Endothelial cell (in vitro differentiated cells): ENCODE data around the gene SCT. TPM values are rescaled to one million over a fixed set of nuclear protein-coding genes. Genes with fewer than 3 reads are reported as not detected.

Experiments used
- DNase-seq: peaks from one replicate; pipeline ENCODE4 v3.0.0; 2021; ENCODE audit warnings: low spot score
- H3K27ac Mint-ChIP-seq: one replicate; pipeline ENCODE4 v1.8.0; 2021; ENCODE audit warnings: mixed read lengths, inconsistent platforms; ENCODE audit not compliant: unreplicated experiment
- H3K27me3 Mint-ChIP-seq: one replicate; pipeline ENCODE4 v1.8.0; 2021; ENCODE audit warnings: mild to moderate bottlenecking, moderate library complexity, mixed read lengths, inconsistent platforms; ENCODE audit not compliant: unreplicated experiment
- H3K36me3 Mint-ChIP-seq: one replicate; pipeline ENCODE4 v1.8.0; 2021; ENCODE audit warnings: mild to moderate bottlenecking, low read depth, mixed read lengths, inconsistent platforms; ENCODE audit not compliant: unreplicated experiment
- H3K4me1 Mint-ChIP-seq: one replicate; pipeline ENCODE4 v1.8.0; 2021; ENCODE audit warnings: mild to moderate bottlenecking, mixed read lengths, inconsistent platforms; ENCODE audit not compliant: unreplicated experiment
- H3K4me3 Mint-ChIP-seq: one replicate; pipeline ENCODE4 v1.8.0; 2021; ENCODE audit warnings: mild to moderate bottlenecking, mixed read lengths, inconsistent platforms; ENCODE audit not compliant: unreplicated experiment
- H3K9me3 Mint-ChIP-seq: one replicate; pipeline ENCODE4 v1.8.0; 2021; ENCODE audit warnings: mixed read lengths, inconsistent platforms; ENCODE audit not compliant: unreplicated experiment
- total RNA-seq: library from RNA; stranded (reverse); fragmentation: NEBNext Ultra II Directional; extraction: Animal tissue kit (Norgen Biotek cat#: 25700); gene quantifications from one replicate; pipeline ENCODE4 v1.2.1, GENCODE V29; 2021; ENCODE audit not compliant: unreplicated experiment
- TF ChIP-seq, protein P1 (sequence below): fragments of 200-600 bp; sonication (generic); IDR thresholded peaks from one replicate; pipeline ENCODE4 v1.5.0; 2021; ENCODE audit warnings: antibody characterized with exemption; ENCODE audit not compliant: unreplicated experiment

The SCT gene
- total RNA-seq, 1 donor from 2014 or later = 1.8 TPM

DNA sequence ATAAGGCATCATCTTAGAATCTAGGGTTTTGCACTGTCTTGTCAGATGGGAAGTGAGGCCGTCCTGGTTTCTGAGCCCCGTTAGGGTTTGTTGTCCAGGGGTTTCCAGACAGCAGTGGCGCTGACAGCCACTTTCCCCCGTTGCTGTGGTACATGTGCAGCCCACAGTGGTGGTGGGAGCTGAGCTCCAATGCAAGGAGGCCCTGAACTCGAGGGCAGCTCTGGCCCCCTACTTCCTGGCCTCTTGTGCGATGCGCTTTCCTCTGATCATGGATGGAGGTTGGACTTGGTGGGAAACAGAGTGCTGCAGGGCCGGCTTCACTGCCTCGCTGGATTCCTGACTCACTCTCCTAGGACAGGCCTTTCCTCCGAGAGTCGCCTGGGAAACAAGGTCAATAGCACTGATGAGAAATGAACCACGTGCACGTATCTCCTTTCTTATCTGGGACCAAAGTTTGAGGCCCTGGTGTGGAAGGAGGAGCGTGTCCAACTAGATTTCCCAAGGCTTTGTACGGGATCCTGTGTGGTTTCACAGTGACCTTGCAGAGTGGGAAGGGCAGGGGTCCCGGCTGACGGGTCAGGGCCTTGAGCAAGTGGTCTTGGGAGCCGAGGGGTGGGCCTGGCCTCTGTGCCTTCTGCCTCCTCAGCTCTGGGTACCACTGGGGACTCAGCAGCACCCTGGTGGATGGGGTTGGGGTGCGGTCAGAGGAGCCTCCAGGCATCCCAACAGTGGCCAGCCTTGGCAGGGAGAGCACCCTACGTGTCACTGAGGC lies 47.0 kb downstream of the SCT start:
- no peaks in the 10 kb centered on the region for H3K9me3 Mint-ChIP-seq
- no peak overlapping the region for H3K4me3 Mint-ChIP-seq
- H3K27ac Mint-ChIP-seq = no peak overlapping the region
- TF ChIP-seq, protein P1, sequence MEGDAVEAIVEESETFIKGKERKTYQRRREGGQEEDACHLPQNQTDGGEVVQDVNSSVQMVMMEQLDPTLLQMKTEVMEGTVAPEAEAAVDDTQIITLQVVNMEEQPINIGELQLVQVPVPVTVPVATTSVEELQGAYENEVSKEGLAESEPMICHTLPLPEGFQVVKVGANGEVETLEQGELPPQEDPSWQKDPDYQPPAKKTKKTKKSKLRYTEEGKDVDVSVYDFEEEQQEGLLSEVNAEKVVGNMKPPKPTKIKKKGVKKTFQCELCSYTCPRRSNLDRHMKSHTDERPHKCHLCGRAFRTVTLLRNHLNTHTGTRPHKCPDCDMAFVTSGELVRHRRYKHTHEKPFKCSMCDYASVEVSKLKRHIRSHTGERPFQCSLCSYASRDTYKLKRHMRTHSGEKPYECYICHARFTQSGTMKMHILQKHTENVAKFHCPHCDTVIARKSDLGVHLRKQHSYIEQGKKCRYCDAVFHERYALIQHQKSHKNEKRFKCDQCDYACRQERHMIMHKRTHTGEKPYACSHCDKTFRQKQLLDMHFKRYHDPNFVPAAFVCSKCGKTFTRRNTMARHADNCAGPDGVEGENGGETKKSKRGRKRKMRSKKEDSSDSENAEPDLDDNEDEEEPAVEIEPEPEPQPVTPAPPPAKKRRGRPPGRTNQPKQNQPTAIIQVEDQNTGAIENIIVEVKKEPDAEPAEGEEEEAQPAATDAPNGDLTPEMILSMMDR = no peak
- peaks cover 18% of the 10 kb centered on the region for H3K4me1 Mint-ChIP-seq
- DNase-seq = no peak
- peaks cover 5% of the 10 kb centered on the region for H3K27me3 Mint-ChIP-seq
- H3K36me3 Mint-ChIP-seq = peaks cover 4% of the 10 kb centered on the region

DNA sequence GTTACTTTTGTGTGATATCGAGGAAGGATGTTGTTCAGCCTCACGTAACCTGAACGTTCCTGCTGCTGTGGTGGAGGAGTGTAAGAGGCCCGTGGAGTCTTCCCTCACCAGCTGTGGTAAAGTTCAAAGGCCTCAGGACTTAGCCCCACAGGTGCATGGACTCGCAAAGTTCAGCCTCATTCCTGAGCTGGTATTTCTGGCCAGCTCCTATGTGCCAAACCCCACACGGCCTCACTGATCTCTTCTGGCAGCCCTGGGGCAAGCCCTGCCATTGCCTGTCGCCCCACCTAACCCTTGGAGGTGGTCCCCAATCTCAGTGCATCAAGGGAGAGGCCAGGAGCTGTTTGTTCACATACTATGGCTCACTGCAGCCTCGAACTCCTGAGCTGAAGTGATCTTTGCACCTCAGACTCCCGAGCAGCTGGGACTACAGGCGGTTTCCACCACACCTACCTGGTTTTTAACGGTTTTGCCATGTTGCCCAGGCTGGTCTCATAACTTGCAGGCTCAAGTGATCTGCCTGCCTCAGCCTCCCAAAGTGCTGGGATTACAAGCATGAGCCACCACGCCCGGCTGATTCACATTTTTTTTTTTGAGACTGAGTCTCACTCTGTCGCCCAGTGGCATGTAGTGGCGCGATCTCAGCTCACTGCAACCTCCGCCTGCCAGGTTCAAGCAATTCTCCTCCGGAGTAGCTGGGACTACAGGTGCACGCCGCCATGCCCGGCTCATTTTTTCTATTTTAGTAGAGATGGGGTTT lies 48.5 kb downstream of the SCT start:
- Mint-ChIP-seq H3K4me3 (no peak overlapping the region), H3K9me3 (no peaks in the 10 kb centered on the region), H3K4me1 (peaks cover 21% of the 10 kb centered on the region), H3K27me3 (peaks cover 12% of the 10 kb centered on the region), H3K27ac (peak overlapping the region; percentile 42), H3K36me3 (peaks cover 7% of the 10 kb centered on the region)
- TF ChIP-seq, protein P1 = no peak
- no peak for DNase-seq

GRCh38 chr11:577611-577894 lies 49.4 kb downstream of the SCT start:
- H3K4me1 Mint-ChIP-seq = peaks cover 21% of the 10 kb centered on the region
- H3K27me3 Mint-ChIP-seq = peaks cover 13% of the 10 kb centered on the region
- DNase-seq = no peak
- TF ChIP-seq, protein P1 = no peak
- H3K9me3 Mint-ChIP-seq = no peaks in the 10 kb centered on the region
- peak overlapping the region; percentile 97 for H3K4me3 Mint-ChIP-seq
- H3K27ac Mint-ChIP-seq = peak overlapping the region; percentile 88
- H3K36me3 Mint-ChIP-seq = peaks cover 7% of the 10 kb centered on the region

DNA sequence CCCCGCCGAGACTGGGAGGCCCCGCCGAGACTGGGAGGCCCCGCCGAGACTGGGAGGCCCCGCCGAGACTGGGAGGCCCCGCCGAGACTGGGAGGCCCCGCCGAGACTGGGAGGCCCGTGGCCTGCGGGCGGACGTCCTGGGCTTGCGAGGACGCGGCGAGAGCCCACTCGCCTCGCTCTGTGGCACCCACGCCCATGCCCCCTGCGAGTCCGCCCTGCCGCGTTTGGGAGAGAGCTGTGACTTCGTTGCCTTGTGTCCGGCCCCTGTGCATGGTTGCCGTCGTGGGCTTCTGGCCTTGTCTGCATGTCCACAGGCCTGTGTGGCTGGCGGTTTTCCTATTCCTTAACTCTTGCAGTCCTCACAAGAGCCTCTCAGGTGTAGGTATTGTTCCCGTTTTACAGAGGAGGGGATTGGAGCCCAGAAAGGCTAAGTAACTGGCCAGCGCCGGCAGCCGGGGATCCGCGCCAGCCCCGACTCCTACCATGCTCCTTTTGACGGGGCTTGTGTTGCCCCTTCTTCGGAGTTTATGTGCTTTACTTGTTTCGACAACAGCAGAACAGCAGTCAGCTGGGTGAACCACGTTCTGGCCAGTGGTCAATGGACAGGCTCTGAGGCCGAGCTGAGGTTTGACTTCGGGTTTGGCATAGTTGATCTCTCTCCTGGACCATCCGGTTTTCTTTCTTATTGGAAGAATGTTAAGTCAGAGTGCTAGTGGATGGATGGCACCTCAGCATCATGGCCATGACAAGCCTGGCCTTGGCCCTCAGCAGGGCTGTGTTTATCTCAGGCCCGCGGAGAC lies 50.0 kb downstream of the SCT start:
- Mint-ChIP-seq H3K36me3 (peaks cover 7% of the 10 kb centered on the region), H3K4me3 (peak overlapping the region; percentile 97), H3K27me3 (peaks cover 15% of the 10 kb centered on the region), H3K4me1 (peaks cover 21% of the 10 kb centered on the region), H3K27ac (peak overlapping the region; percentile 88), H3K9me3 (no peaks in the 10 kb centered on the region)
- no peak for DNase-seq
- TF ChIP-seq, protein P1 = no peak

Other genes starting within 250 kb of the SCT start
- gene PKP3, start 233.0 kb downstream of the SCT start, total RNA-seq = 0.49 TPM
- 18.7 TPM for gene SIGIRR, start 212.2 kb downstream of the SCT start, total RNA-seq
- gene ANO9, start 185.2 kb downstream of the SCT start, total RNA-seq = 0.41 TPM
- 46.4 TPM for gene PTDSS2, start 176.9 kb downstream of the SCT start, total RNA-seq
- 61.1 TPM for gene RNH1, start 119.9 kb downstream of the SCT start, total RNA-seq
- 92.4 TPM for gene HRAS, start 91.6 kb downstream of the SCT start, total RNA-seq
- gene LRRC56, start 89.7 kb downstream of the SCT start, total RNA-seq = 2.6 TPM
- 4.2 TPM for gene LMNTD2, start 66.4 kb downstream of the SCT start, total RNA-seq
- gene RASSF7, start 66.2 kb downstream of the SCT start, total RNA-seq = 8.9 TPM
- gene PHRF1, start 50.7 kb downstream of the SCT start, total RNA-seq = 29.5 TPM
- gene IRF7, start 11.2 kb downstream of the SCT start, total RNA-seq = 11.6 TPM
- gene CDHR5, start 2.2 kb downstream of the SCT start, total RNA-seq = not detected
- 0.33 TPM for gene DRD4, start 10.1 kb upstream of the SCT start, total RNA-seq
- 118 TPM for gene DEAF1, start 68.0 kb upstream of the SCT start, total RNA-seq
- 22.9 TPM for gene TMEM80, start 68.6 kb upstream of the SCT start, total RNA-seq
- 8.0 TPM for gene EPS8L2, start 79.0 kb upstream of the SCT start, total RNA-seq
- gene TALDO1, start 120.3 kb upstream of the SCT start, total RNA-seq = 123 TPM
- gene GATD1, start 150.3 kb upstream of the SCT start, total RNA-seq = 36.5 TPM
- not detected for gene CEND1, start 162.9 kb upstream of the SCT start, total RNA-seq
- 17.8 TPM for gene SLC25A22, start 171.1 kb upstream of the SCT start, total RNA-seq
- gene PIDD1, start 178.1 kb upstream of the SCT start, total RNA-seq = 13.7 TPM
- 2,188 TPM for gene RPLP2, start 182.8 kb upstream of the SCT start, total RNA-seq
- 40.5 TPM for gene PNPLA2, start 191.7 kb upstream of the SCT start, total RNA-seq
- 28.8 TPM for gene CRACR2B, start 200.7 kb upstream of the SCT start, total RNA-seq
- gene CD151, start 205.8 kb upstream of the SCT start, total RNA-seq = 49.6 TPM
- gene POLR2L, start 215.3 kb upstream of the SCT start, total RNA-seq = 76.7 TPM
- 26.4 TPM for gene TSPAN4, start 215.7 kb upstream of the SCT start, total RNA-seq